Activated T-cell treated with anti-CD3 and anti-CD28 coated beads, Interleukin-2, amount 50 U/mL, for 24 hours (primary cell): ENCODE data around the gene ADGRL3.
"Not testable (repeated sequence)": the region's sequence is repeated elsewhere in the genome, so short reads cannot be mapped to it uniquely, and the experiment has no call there.

ENCODE experiments used
- DNase-seq: peaks from one replicate; pipeline ENCODE4 v3.0.0-alpha.2; 2020
- H3K27ac Mint-ChIP-seq: 2 replicates; pipeline ENCODE4 v1.8.0; 2020; ENCODE audit warnings: mild to moderate bottlenecking, mixed read lengths
- H3K27me3 Mint-ChIP-seq: 2 replicates; pipeline ENCODE4 v1.8.0; 2020; ENCODE audit warnings: mixed read lengths
- H3K36me3 Mint-ChIP-seq: 2 replicates; pipeline ENCODE4 v1.8.0; 2020; ENCODE audit warnings: low read depth, mixed read lengths
- H3K4me1 Mint-ChIP-seq: 2 replicates; pipeline ENCODE4 v1.8.0; 2020; ENCODE audit warnings: low read depth, mixed read lengths
- H3K4me3 Mint-ChIP-seq: 2 replicates; pipeline ENCODE4 v1.8.0; 2020; ENCODE audit warnings: mild to moderate bottlenecking, moderate library complexity, mixed read lengths
- H3K9me3 Mint-ChIP-seq: 2 replicates; pipeline ENCODE4 v1.8.0; 2020; ENCODE audit warnings: mixed read lengths

ADGRL3 gene

DNA sequence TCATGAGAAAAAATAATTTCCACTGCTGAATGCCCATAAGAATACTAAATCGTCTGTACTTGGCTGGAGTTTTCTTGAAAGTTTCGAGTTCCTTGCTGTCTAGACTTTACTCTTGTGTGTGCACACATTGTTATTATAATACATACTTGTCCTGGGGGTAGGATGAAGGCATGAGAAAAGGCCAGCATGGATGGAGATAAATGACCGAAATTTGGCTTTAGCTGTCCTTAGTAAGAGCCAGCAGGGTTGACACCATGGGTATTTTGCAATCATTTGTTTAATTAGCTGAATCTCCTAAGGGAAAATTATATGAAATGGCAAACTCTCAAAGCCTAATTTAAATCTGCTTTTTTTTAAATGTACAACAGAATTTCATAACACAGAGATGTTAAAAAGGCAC lies 641.6 kb downstream of the ADGRL3 start:
- H3K9me3 Mint-ChIP-seq: peaks cover 3% of the 10 kb centered on the region
- no peaks in the 10 kb centered on the region for H3K36me3 Mint-ChIP-seq
- DNase-seq: no peak
- no peaks in the 10 kb centered on the region for H3K4me1 Mint-ChIP-seq
- H3K27me3 Mint-ChIP-seq: no peaks in the 10 kb centered on the region
- no peak overlapping the region for H3K27ac Mint-ChIP-seq
- no peak overlapping the region for H3K4me3 Mint-ChIP-seq

GRCh38 chr4:61851126-61851525 lies 651.0 kb downstream of the ADGRL3 start:
- H3K4me3 Mint-ChIP-seq: no peak overlapping the region
- no peak for DNase-seq
- no peaks in the 10 kb centered on the region for H3K4me1 Mint-ChIP-seq
- H3K9me3 Mint-ChIP-seq: peaks cover 11% of the 10 kb centered on the region
- H3K27me3 Mint-ChIP-seq: no peaks in the 10 kb centered on the region
- H3K36me3 Mint-ChIP-seq: no peaks in the 10 kb centered on the region
- H3K27ac Mint-ChIP-seq: no peak overlapping the region

GRCh38 chr4:61852105-61852504 lies 652.0 kb downstream of the ADGRL3 start:
- H3K36me3 Mint-ChIP-seq, H3K4me3 Mint-ChIP-seq, DNase-seq, H3K27ac Mint-ChIP-seq, H3K4me1 Mint-ChIP-seq, H3K27me3 Mint-ChIP-seq: not testable (repeated sequence)
- H3K9me3 Mint-ChIP-seq: peaks cover 11% of the 10 kb centered on the region

DNA sequence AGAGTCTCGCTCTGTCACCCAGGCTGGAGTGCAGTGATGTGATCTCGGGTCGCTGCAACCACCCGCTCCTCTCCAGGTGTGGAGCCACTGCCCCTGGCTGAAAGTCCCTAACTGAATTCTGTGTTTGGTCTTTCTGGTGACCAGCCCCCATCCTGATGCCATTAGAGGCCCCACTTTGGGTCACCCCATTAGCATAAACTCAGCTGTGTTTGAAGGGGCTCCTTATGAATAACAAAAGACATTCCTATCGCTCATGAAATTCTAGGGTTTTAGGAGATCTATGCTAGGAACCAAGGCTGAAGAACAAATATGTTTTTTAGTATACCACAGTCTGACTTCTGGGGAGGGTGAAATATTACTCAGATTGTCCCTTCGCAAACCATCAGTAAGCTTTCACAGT lies 652.9 kb downstream of the ADGRL3 start:
- no peak overlapping the region for H3K4me3 Mint-ChIP-seq
- H3K27me3 Mint-ChIP-seq: no peaks in the 10 kb centered on the region
- H3K9me3 Mint-ChIP-seq: peaks cover 12% of the 10 kb centered on the region
- H3K27ac Mint-ChIP-seq: no peak overlapping the region
- no peaks in the 10 kb centered on the region for H3K4me1 Mint-ChIP-seq
- H3K36me3 Mint-ChIP-seq: no peaks in the 10 kb centered on the region
- no peak for DNase-seq

GRCh38 chr4:61860376-61860775 lies 660.2 kb downstream of the ADGRL3 start:
- no peak for DNase-seq
- Mint-ChIP-seq H3K36me3 (no peaks in the 10 kb centered on the region), H3K27me3 (no peaks in the 10 kb centered on the region), H3K9me3 (peaks cover 16% of the 10 kb centered on the region), H3K27ac (no peak overlapping the region), H3K4me1 (no peaks in the 10 kb centered on the region), H3K4me3 (no peak overlapping the region)

GRCh38 chr4:61864286-61864685 lies 664.2 kb downstream of the ADGRL3 start:
- DNase-seq: no peak
- H3K27ac Mint-ChIP-seq: no peak overlapping the region
- no peaks in the 10 kb centered on the region for H3K36me3 Mint-ChIP-seq
- peaks cover 21% of the 10 kb centered on the region for H3K9me3 Mint-ChIP-seq
- H3K4me1 Mint-ChIP-seq: no peaks in the 10 kb centered on the region
- no peaks in the 10 kb centered on the region for H3K27me3 Mint-ChIP-seq
- no peak overlapping the region for H3K4me3 Mint-ChIP-seq

DNA sequence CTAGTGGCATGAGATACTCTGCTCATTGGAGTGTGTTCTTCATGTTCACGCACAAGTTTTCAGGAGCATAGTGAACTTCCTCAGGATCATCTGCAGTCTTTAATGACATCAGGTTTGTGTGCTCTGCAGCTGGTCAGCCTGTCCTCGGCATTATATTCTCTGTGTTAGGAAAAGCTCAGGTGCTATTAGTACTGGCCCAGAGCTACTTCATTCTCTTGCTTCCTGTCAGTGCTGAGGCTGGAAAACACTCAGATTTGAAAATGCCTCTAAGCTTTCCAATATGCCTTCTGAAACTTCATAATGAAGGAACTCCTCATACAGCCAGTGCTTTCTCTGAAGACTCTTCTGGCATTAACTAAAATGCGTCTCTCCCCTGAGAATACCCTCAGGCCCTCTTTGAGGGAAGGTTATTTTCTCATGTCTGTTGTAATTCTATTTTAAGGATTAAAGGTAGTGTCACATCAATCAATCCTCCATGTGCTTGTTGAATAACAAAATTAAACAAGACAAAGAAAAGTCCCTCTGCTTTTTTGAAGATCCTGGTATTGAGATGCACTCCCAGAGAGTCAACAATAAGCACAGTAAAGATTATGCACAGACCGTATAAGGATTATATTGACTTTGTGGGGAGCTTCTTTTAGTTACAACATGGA lies 666.4 kb downstream of the ADGRL3 start:
- Mint-ChIP-seq H3K4me3 (no peak overlapping the region), H3K9me3 (peaks cover 17% of the 10 kb centered on the region), H3K27ac (no peak overlapping the region), H3K4me1 (no peaks in the 10 kb centered on the region), H3K27me3 (no peaks in the 10 kb centered on the region), H3K36me3 (no peaks in the 10 kb centered on the region)
- DNase-seq: no peak

DNA sequence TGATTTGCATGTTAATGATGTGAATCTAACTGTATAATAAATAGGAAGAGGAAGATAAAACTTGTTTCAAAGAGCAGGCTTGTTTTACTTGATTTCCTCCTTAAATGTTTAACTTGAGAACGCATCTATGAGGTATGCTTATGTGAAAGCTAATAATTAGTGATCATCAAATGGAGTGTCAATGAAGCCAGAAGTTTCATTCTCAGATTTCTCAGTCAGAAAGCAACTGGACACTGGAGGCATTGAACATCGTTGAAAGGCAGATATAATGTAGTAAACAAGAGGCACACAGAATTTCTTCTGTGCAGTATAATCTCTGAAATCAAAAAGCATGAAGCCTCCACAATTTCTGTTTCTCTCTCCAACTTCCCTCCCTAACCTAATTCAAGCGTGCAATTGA lies 672.9 kb downstream of the ADGRL3 start:
- Mint-ChIP-seq H3K9me3 (peaks cover 24% of the 10 kb centered on the region), H3K36me3 (no peaks in the 10 kb centered on the region), H3K4me1 (no peaks in the 10 kb centered on the region), H3K27ac (no peak overlapping the region), H3K27me3 (no peaks in the 10 kb centered on the region), H3K4me3 (no peak overlapping the region)
- DNase-seq: no peak

DNA sequence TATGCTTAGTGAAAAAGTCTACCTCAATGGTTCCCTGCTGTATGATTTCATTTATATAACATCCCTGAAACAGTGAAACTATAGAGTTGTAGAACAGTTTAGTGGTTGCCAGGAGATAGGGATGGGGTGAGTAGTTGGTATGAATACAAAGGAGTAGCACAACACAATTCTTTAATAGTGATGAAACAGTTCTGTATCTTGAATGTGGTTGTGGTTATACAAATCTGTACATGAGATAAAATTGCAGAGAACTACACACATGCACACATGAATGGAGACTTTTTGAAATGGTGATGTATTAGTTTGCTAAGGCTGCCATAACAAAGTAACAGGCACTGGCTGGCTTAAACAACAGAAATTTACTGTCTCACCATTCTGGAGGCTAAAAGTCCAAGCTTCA lies 677.1 kb downstream of the ADGRL3 start:
- Mint-ChIP-seq H3K4me3 (no peak overlapping the region), H3K27me3 (no peaks in the 10 kb centered on the region), H3K9me3 (peaks cover 15% of the 10 kb centered on the region), H3K27ac (no peak overlapping the region), H3K36me3 (no peaks in the 10 kb centered on the region), H3K4me1 (no peaks in the 10 kb centered on the region)
- DNase-seq: no peak

GRCh38 chr4:61877893-61878292 lies 677.8 kb downstream of the ADGRL3 start:
- Mint-ChIP-seq H3K9me3 (peaks cover 19% of the 10 kb centered on the region), H3K27ac (no peak overlapping the region), H3K36me3 (no peaks in the 10 kb centered on the region), H3K4me1 (no peaks in the 10 kb centered on the region), H3K27me3 (no peaks in the 10 kb centered on the region), H3K4me3 (no peak overlapping the region)
- DNase-seq: no peak

DNA sequence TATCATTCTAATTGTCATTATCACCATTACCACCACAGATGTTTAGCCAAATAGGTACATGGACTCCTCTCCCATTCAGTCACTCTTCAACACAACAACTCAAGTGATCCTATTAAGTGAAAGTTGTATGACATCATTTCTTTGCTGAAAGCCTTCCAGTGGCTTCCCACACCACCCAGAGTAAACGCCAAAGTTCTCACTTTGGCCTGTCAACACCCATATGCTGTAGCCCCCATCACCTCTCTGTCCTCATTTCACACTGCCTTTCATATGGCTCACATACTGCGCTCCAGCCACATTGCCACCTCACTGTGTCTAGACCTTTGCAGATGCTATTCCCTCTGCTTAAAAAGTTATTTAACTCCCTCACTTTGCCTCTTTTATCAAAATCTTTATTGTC lies 682.3 kb downstream of the ADGRL3 start:
- DNase-seq: no peak
- peaks cover 9% of the 10 kb centered on the region for H3K9me3 Mint-ChIP-seq
- H3K36me3 Mint-ChIP-seq: no peaks in the 10 kb centered on the region
- no peaks in the 10 kb centered on the region for H3K27me3 Mint-ChIP-seq
- H3K27ac Mint-ChIP-seq: no peak overlapping the region
- H3K4me3 Mint-ChIP-seq: no peak overlapping the region
- H3K4me1 Mint-ChIP-seq: no peaks in the 10 kb centered on the region

DNA sequence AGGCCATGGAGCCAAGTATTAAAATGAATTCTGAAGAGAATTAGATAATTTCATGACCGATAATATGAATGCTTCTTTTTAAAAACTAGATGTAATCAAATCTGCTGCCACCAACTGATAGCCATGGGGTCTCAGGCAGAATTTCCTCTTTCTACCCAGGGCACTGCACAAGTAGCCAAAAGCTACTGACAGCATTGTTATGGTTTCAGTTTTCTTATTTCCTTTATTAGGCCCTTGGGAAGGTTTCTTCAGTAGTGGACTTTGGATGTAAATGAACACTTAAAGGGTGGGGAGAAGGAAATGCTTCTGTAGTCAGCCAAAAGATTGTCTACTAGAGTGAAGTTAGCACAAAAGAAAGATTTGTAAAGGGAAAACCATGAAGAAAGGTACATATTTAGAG lies 686.0 kb downstream of the ADGRL3 start:
- Mint-ChIP-seq H3K27ac (no peak overlapping the region), H3K27me3 (no peaks in the 10 kb centered on the region), H3K4me1 (no peaks in the 10 kb centered on the region), H3K36me3 (no peaks in the 10 kb centered on the region), H3K9me3 (peaks cover 11% of the 10 kb centered on the region), H3K4me3 (no peak overlapping the region)
- DNase-seq: no peak

GRCh38 chr4:61889117-61889516 lies 689.0 kb downstream of the ADGRL3 start:
- no peak overlapping the region for H3K4me3 Mint-ChIP-seq
- H3K9me3 Mint-ChIP-seq: peaks cover 8% of the 10 kb centered on the region
- DNase-seq: no peak
- H3K27me3 Mint-ChIP-seq: no peaks in the 10 kb centered on the region
- H3K27ac Mint-ChIP-seq: no peak overlapping the region
- no peaks in the 10 kb centered on the region for H3K4me1 Mint-ChIP-seq
- H3K36me3 Mint-ChIP-seq: no peaks in the 10 kb centered on the region

GRCh38 chr4:61890321-61890720 lies 690.2 kb downstream of the ADGRL3 start:
- H3K36me3 Mint-ChIP-seq: no peaks in the 10 kb centered on the region
- H3K4me3 Mint-ChIP-seq: no peak overlapping the region
- no peaks in the 10 kb centered on the region for H3K27me3 Mint-ChIP-seq
- H3K27ac Mint-ChIP-seq: no peak overlapping the region
- no peaks in the 10 kb centered on the region for H3K4me1 Mint-ChIP-seq
- DNase-seq: no peak
- H3K9me3 Mint-ChIP-seq: peaks cover 8% of the 10 kb centered on the region

- Mint-ChIP-seq H3K27ac (no peak overlapping the region), H3K9me3 (peaks cover 8% of the 10 kb centered on the region), H3K4me1 (no peaks in the 10 kb centered on the region), H3K4me3 (no peak overlapping the region), H3K27me3 (no peaks in the 10 kb centered on the region), H3K36me3 (no peaks in the 10 kb centered on the region)
- DNase-seq: no peak
Observed at GRCh38 chr4:61891953-61892352, 691.8 kb downstream of the ADGRL3 start.

GRCh38 chr4:61896634-61897033 lies 696.5 kb downstream of the ADGRL3 start:
- Mint-ChIP-seq H3K27ac (no peak overlapping the region), H3K4me1 (no peaks in the 10 kb centered on the region), H3K4me3 (no peak overlapping the region), H3K9me3 (peaks cover 8% of the 10 kb centered on the region), H3K36me3 (no peaks in the 10 kb centered on the region), H3K27me3 (no peaks in the 10 kb centered on the region)
- no peak for DNase-seq
